GM10248 (cell line): Measurements from ENCODE around the gene ACTN4.

Source experiments
- CTCF ChIA-PET: fragments of 300-600 bp; sonication (Branson Sonifier 250); formaldehyde crosslinking; extraction: SDS; loops from one replicate; lab custom pipeline; 2021; ENCODE audit warnings: antibody characterized with exemption; lab: Yijun Ruan, JAX
- POLR2A ChIA-PET: fragments of 350-650 bp; sonication (Branson Sonifier 250); formaldehyde crosslinking; extraction: SDS; loops from one replicate; lab custom pipeline; 2020; ENCODE audit warnings: antibody characterized with exemption; lab: Yijun Ruan, JAX
- DNase-seq: peaks from one replicate; pipeline ENCODE4 v3.0.0; 2012; ENCODE audit errors: extremely low spot score
- CTCF ChIP-seq: IDR thresholded peaks from 2 replicates; pipeline ENCODE4 v1.5.1; 2012; ENCODE audit warnings: mild to moderate bottlenecking, low read depth; ENCODE audit errors: extremely low read depth, missing control alignments, control extremely low read depth

ACTN4 gene

GRCh38 chr19:38721496-38721895 lies 74.0 kb downstream of the ACTN4 start:
- no peak for DNase-seq
- CTCF ChIA-PET = interaction anchor here (1.7 kb wide), 1 partner anchor 85 kb away, joined by 3 read pairs; no protein-coding TSS in a partner anchor
- TF ChIP-seq CTCF = no peak
- POLR2A ChIA-PET = no interaction called here

GRCh38 chr19:38721979-38722773 lies 74.7 kb downstream of the ACTN4 start:
- CTCF ChIA-PET = interaction anchor here (1.1 to 1.7 kb wide), 2 partner anchors 85 to 230 kb away, joined by 3 read pairs; no protein-coding TSS in a partner anchor
- no peak for DNase-seq
- no peak for TF ChIP-seq CTCF
- POLR2A ChIA-PET = no interaction called here

GRCh38 chr19:38722947-38723605 lies 75.6 kb downstream of the ACTN4 start:
- DNase-seq = no peak
- ChIA-PET CTCF (interaction anchor here (0.9 to 1.6 kb wide), 5 partner anchors 10 to 240 kb away, joined by 3 to 5 read pairs (median 3); partner anchors contain the start of genes MRPS12 and SARS2), POLR2A (no interaction called here)
- no peak for TF ChIP-seq CTCF

GRCh38 chr19:38723606-38723965 lies 76.1 kb downstream of the ACTN4 start:
- POLR2A ChIA-PET = no interaction called here
- no peak for TF ChIP-seq CTCF
- CTCF ChIA-PET = interaction anchor here (0.9 to 1.6 kb wide), 5 partner anchors 10 to 239 kb away, joined by 3 to 5 read pairs (median 3); partner anchors contain the start of genes MRPS12 and SARS2
- no peak for DNase-seq

- CTCF ChIA-PET = interaction anchor here (1.0 to 1.6 kb wide), 4 partner anchors 9 to 238 kb away, joined by 3 to 5 read pairs (median 3); no protein-coding TSS in a partner anchor
- POLR2A ChIA-PET = interaction anchor here (0.6 kb wide), 1 partner anchor 273 kb away, joined by 3 read pairs; no protein-coding TSS in a partner anchor
- no peak for DNase-seq
- TF ChIP-seq CTCF = no peak
These were observed 76.8 kb downstream of the ACTN4 start for GRCh38 chr19:38723990-38724854.
